ENCODE results near the gene RXRG.

DNA sequence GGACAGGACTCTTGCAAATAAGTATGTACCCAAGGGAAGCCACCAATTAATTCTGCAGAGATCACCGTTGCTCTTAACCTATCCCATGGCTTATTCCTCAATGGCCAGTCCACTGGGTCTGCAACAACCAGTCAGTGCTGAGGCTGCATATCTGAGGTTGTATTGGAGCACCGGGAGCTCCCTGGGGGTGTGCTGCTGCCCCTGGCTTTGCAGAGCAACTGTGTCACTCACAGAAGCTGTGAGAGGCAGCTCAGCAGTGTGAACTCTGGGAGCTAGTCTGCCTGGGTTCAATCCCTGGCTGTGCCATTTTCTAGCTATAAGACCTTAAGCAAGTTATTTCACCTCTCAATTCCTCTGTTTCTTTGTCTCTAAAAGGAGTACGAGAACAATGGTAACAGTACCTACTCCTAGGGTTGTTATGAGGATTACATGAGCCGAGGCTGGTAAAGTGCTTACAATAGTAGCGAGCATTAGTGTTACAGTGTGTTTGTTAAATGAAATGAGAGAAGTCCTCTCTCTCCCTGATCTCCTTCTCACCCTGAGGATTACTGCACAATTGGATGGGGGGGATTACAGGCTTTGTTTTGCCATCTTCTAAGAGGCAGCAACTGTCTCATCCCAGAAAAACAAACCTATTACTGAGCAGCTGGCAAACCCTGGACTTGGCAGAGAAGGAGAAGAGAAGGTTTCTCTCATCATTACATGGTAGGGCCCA lies 3.6 kb downstream of the RXRG start:
- TF ChIP-seq, protein P1, sequence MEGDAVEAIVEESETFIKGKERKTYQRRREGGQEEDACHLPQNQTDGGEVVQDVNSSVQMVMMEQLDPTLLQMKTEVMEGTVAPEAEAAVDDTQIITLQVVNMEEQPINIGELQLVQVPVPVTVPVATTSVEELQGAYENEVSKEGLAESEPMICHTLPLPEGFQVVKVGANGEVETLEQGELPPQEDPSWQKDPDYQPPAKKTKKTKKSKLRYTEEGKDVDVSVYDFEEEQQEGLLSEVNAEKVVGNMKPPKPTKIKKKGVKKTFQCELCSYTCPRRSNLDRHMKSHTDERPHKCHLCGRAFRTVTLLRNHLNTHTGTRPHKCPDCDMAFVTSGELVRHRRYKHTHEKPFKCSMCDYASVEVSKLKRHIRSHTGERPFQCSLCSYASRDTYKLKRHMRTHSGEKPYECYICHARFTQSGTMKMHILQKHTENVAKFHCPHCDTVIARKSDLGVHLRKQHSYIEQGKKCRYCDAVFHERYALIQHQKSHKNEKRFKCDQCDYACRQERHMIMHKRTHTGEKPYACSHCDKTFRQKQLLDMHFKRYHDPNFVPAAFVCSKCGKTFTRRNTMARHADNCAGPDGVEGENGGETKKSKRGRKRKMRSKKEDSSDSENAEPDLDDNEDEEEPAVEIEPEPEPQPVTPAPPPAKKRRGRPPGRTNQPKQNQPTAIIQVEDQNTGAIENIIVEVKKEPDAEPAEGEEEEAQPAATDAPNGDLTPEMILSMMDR (IDR thresholded peaks at IDR 0.05), result no peak
- TF ChIP-seq POLR2A (IDR thresholded peaks at IDR 0.05), result no peak

Data from adrenal gland (tissue), 5 donors.